ENCODE results near the gene NDUFB8.

Gene NDUFB8

GRCh38 chr10:100518761-100519241, 10.9 kb downstream of the NDUFB8 start:
- TF ChIP-seq CTCF (IDR thresholded peaks at IDR 0.05; ENCODE audit: low read depth, low read length): peak; percentile 75
- Histone ChIP-seq H3K4me3 (ENCODE audit: low read depth, low read length) (peak overlapping the region; percentile 63), H3K36me3 (peaks cover 5% of the 10 kb centered on the region), H3K27me3 (no peaks in the 10 kb centered on the region), H3K4me1 (no peaks in the 10 kb centered on the region), H3K9me3 (no peaks in the 10 kb centered on the region)
- DNase-seq: peak; percentile 74

- Histone ChIP-seq H3K4me3 (ENCODE audit: low read depth, low read length) (no peak overlapping the region), H3K27me3 (no peaks in the 10 kb centered on the region), H3K9me3 (no peaks in the 10 kb centered on the region), H3K4me1 (no peaks in the 10 kb centered on the region), H3K36me3 (no peaks in the 10 kb centered on the region)
- peak; percentile 37; the same call in 1 of the 2 replicates for TF ChIP-seq CTCF (IDR thresholded peaks at IDR 0.05; ENCODE audit: low read depth, low read length)
- DNase-seq: peak; percentile 12
Measured at GRCh38 chr10:100516847-100517246, 12.8 kb downstream of the NDUFB8 start.

- no peak for TF ChIP-seq CTCF (IDR thresholded peaks at IDR 0.05; ENCODE audit: low read depth, low read length)
- Histone ChIP-seq H3K36me3 (no peaks in the 10 kb centered on the region), H3K4me1 (no peaks in the 10 kb centered on the region), H3K27me3 (no peaks in the 10 kb centered on the region), H3K9me3 (no peaks in the 10 kb centered on the region), H3K4me3 (ENCODE audit: low read depth, low read length) (no peak overlapping the region)
- DNase-seq: no peak
Measured at GRCh38 chr10:100515612-100516011, 14.1 kb downstream of the NDUFB8 start.

GRCh38 chr10:100510533-100511308, 18.9 kb downstream of the NDUFB8 start:
- no peaks in the 10 kb centered on the region for H3K27me3 ChIP-seq
- no peak for DNase-seq

GRCh38 chr10:100509241-100509840, 20.3 kb downstream of the NDUFB8 start:
- H3K9me3 ChIP-seq: no peaks in the 10 kb centered on the region
- H3K4me1 ChIP-seq: no peaks in the 10 kb centered on the region
- no peak for DNase-seq
- H3K4me3 ChIP-seq (ENCODE audit: low read depth, low read length): no peak overlapping the region
- H3K36me3 ChIP-seq: no peaks in the 10 kb centered on the region
- TF ChIP-seq CTCF (IDR thresholded peaks at IDR 0.05; ENCODE audit: low read depth, low read length): no peak
- no peaks in the 10 kb centered on the region for H3K27me3 ChIP-seq

More at GRCh38 chr10:100510533-100511308, 18.9 kb downstream of the NDUFB8 start:
- Histone ChIP-seq H3K9me3 (no peaks in the 10 kb centered on the region), H3K4me1 (no peaks in the 10 kb centered on the region), H3K36me3 (no peaks in the 10 kb centered on the region), H3K4me3 (ENCODE audit: low read depth, low read length) (no peak overlapping the region)
- no peak for TF ChIP-seq CTCF (IDR thresholded peaks at IDR 0.05; ENCODE audit: low read depth, low read length)

- no peaks in the 10 kb centered on the region for H3K27me3 ChIP-seq
- H3K4me1 ChIP-seq: no peaks in the 10 kb centered on the region
- TF ChIP-seq CTCF (IDR thresholded peaks at IDR 0.05; ENCODE audit: low read depth, low read length): peak; percentile 81
- peak; percentile 43 for DNase-seq
- no peak overlapping the region for H3K4me3 ChIP-seq (ENCODE audit: low read depth, low read length)
- no peaks in the 10 kb centered on the region for H3K9me3 ChIP-seq
- H3K36me3 ChIP-seq: no peaks in the 10 kb centered on the region
Measured at GRCh38 chr10:100508691-100509150, 20.9 kb downstream of the NDUFB8 start.
